HCT116 (cell line): ENCODE data around the gene NTHL1. TPM values are rescaled to one million over a fixed set of nuclear protein-coding genes. Genes with fewer than 3 reads are reported as not detected.

Experiments used
- ATAC-seq: fragments of 200-7000 bp; cut with Tn5 transposase; 2 replicates; pipeline ENCODE4 v1.9.1; 2020; ENCODE audit warnings: mild to moderate bottlenecking, moderate library complexity
- BruUV-seq: library from RNA; stranded (reverse); fragments of 400-500 nt; replicated peaks from 2 replicates; lab custom pipeline; 2021; lab: Mats Ljungman, UMichigan
- CTCF ChIA-PET: fragments of 300-600 bp; sonication (Branson Sonifier 250); formaldehyde crosslinking; loops from one replicate; lab custom pipeline; 2021; ENCODE audit warnings: antibody characterized with exemption; lab: Charles Lee
- POLR2A ChIA-PET: fragments of 300-600, 350-600 bp; sonication (Branson Sonifier 250); formaldehyde crosslinking; loops from one replicate; lab custom pipeline; 2021; ENCODE audit warnings: antibody characterized with exemption; lab: Charles Lee
- RAD21 ChIA-PET, 2 experiments: fragments of 300-600 bp; sonication (Branson Sonifier 250); formaldehyde crosslinking; loops; one replicate each; lab custom pipeline; 2023; ENCODE audit warnings: low total read pairs in 2 of 2; ENCODE audit not compliant: uncharacterized antibody in 2 of 2, unreplicated experiment in 2 of 2, low non-redundant PET in 1 of 2; lab: Charles Lee
- DNase-seq: peaks from one replicate; pipeline ENCODE4 v3.0.0-alpha.2; 2010; ENCODE audit warnings: low read depth, low spot score
- H2AFZ ChIP-seq: fragments of 200-600 bp; shearing (Covaris generic), sonication (generic); 2 replicates; pipeline ENCODE4 v1.6.1; 2017; ENCODE audit warnings: low read depth, mixed run types, mixed read lengths, antibody characterized with exemption, low read length; ENCODE audit not compliant: poor library complexity, severe bottlenecking
- H3K27ac ChIP-seq: 2 replicates; pipeline ENCODE4 v1.5.1; 2012; ENCODE audit warnings: low read depth, low read length
- H3K27me3 ChIP-seq: fragments of 200-600 bp; sonication (generic); 2 replicates; pipeline ENCODE4 v1.6.1; 2016; ENCODE audit warnings: mixed run types, low read length, mixed read lengths; ENCODE audit not compliant: insufficient read depth
- H3K36me3 ChIP-seq, 2 experiments: fragments of 200-500 bp in 1 of 2; fragments of 200-600 bp in 1 of 2; sonication (Bioruptor generic) in 1 of 2; sonication (generic) in 1 of 2; 2 replicates each; pipeline versions ENCODE4 v1.5.1 to v1.6.1; 2014 to 2016; ENCODE audit warnings: low read length in 2 of 2, inconsistent platforms in 1 of 2, mixed read lengths in 1 of 2, mixed run types in 1 of 2; ENCODE audit not compliant: insufficient read depth in 2 of 2, control insufficient read depth in 1 of 2
- H3K4me1 ChIP-seq, 2 experiments: fragments of 200-600 bp in 1 of 2; sonication (generic) in 1 of 2; 2 replicates each; pipeline versions ENCODE4 v1.5.1 to v1.6.1; 2012 to 2017; ENCODE audit warnings: low read length in 2 of 2, inconsistent platforms in 1 of 2, mild to moderate bottlenecking in 1 of 2, mixed read lengths in 1 of 2, mixed run types in 1 of 2, moderate library complexity in 1 of 2; ENCODE audit not compliant: insufficient read depth in 2 of 2, control insufficient read depth in 1 of 2
- H3K4me2 ChIP-seq: fragments of 200-600 bp; sonication (generic); 2 replicates; pipeline ENCODE4 v1.6.1; 2017; ENCODE audit warnings: mixed run types, low read length, mixed read lengths
- H3K4me3 ChIP-seq, 2 experiments: fragments of 200-600 bp in 1 of 2; sonication (generic) in 1 of 2; replicated peaks in 1 of 2; 2 replicates each; pipeline ENCODE4 v1.5.1; 2011 to 2016; ENCODE audit warnings: low read length in 2 of 2, control low read depth in 1 of 2, low read depth in 1 of 2, mild to moderate bottlenecking in 1 of 2, mixed read lengths in 1 of 2, mixed run types in 1 of 2
- H3K79me2 ChIP-seq: fragments of 200-600 bp; sonication (generic); 2 replicates; pipeline ENCODE4 v1.6.1; 2017; ENCODE audit warnings: mild to moderate bottlenecking, mixed run types, low read length, moderate library complexity, mixed read lengths; ENCODE audit not compliant: insufficient read depth
- H3K9ac ChIP-seq: fragments of 200-600 bp; sonication (generic); 2 replicates; pipeline ENCODE4 v1.6.1; 2016; ENCODE audit warnings: low read length, mixed read lengths
- H3K9me2 ChIP-seq: fragments of 200-600 bp; sonication (generic), shearing (Covaris generic); 2 replicates; pipeline ENCODE4 v1.6.1; 2017; ENCODE audit warnings: mixed run types, mild to moderate bottlenecking, moderate library complexity; ENCODE audit not compliant: insufficient read depth
- H3K9me3 ChIP-seq, 2 experiments: fragments of 200-500 bp in 1 of 2; fragments of 200-600 bp in 1 of 2; sonication (Bioruptor generic) in 1 of 2; sonication (generic) in 1 of 2; 2 replicates each; pipeline ENCODE4 v1.6.1; 2014 to 2017; ENCODE audit warnings: low read length in 2 of 2, mixed read lengths in 2 of 2, inconsistent platforms in 1 of 2, low read depth in 1 of 2, mild to moderate bottlenecking in 1 of 2, mixed run types in 1 of 2, moderate library complexity in 1 of 2; ENCODE audit not compliant: control insufficient read depth in 1 of 2, insufficient read depth in 1 of 2
- H4K20me1 ChIP-seq: fragments of 200-600 bp; sonication (generic), shearing (Covaris generic); 2 replicates; pipeline ENCODE4 v1.6.1; 2017; ENCODE audit warnings: mixed run types, mild to moderate bottlenecking, moderate library complexity; ENCODE audit not compliant: insufficient read depth
- CEBPB ChIP-seq: IDR thresholded peaks from 2 replicates; pipeline ENCODE4 v1.6.1; 2012; ENCODE audit warnings: low read depth
- EGR1 ChIP-seq: IDR thresholded peaks from 2 replicates; pipeline ENCODE4 v1.6.1; 2012; ENCODE audit warnings: low read depth
- JUND ChIP-seq: IDR thresholded peaks from 2 replicates; pipeline ENCODE4 v1.6.1; 2012
- POLR2A ChIP-seq: IDR thresholded peaks from 2 replicates; pipeline ENCODE4 v1.7.0; 2011; ENCODE audit warnings: borderline replicate concordance; ENCODE audit not compliant: insufficient read depth, insufficient read length; ENCODE audit errors: extremely low read depth
- TCF7L2 ChIP-seq: IDR thresholded peaks from 2 replicates; pipeline ENCODE4 v1.7.0; 2011; ENCODE audit warnings: borderline replicate concordance, inconsistent platforms; ENCODE audit not compliant: insufficient read depth, insufficient read length; ENCODE audit errors: extremely low read depth
- ZNF274 ChIP-seq: fragments of 200-500 bp; sonication (Bioruptor generic); IDR thresholded peaks from 2 replicates; pipeline ENCODE4 v1.6.1; 2014; ENCODE audit warnings: mild to moderate bottlenecking, low read depth, low read length, inconsistent platforms
- intact Hi-C: fragments of 100-400 bp; cut with micrococcal nuclease; formaldehyde crosslinking; loops from 2 replicates; pipeline ENCODE4 v1.10.0; 2022
- total RNA-seq: library from RNA; stranded (reverse); gene quantifications from one replicate; pipeline ENCODE4 v1.2.1, GENCODE V29; 2021; ENCODE audit not compliant: unreplicated experiment
- TF ChIP-seq, protein P1 (sequence below): IDR thresholded peaks from 2 replicates; pipeline ENCODE4 v1.6.1; 2012; ENCODE audit warnings: low read depth

The NTHL1 gene
- total RNA-seq, 1 experiment from 2014 or later: 40.1 TPM

DNA sequence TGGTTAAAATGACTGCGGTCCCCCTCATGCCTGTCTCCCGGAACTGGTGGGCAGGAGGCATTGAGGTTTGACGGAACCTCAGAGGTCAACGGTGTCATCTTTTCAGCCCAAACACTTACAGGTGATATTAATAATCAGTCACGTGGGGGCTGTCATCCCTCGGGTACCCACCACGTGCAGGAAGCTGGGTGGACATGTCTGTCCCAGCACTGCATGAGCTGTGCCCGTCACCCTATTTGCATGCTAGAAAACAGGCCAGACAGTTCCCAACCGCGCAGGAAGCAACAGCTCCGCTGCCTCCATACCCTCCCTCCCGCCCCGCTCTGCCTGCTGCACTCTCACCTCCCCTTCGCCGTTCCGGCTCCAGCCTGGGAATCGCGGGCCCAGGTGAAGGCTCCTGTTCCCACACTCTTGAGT lies 56.5 kb downstream of the NTHL1 start:
- no peak overlapping the region for H3K4me3 ChIP-seq
- peaks cover under 1 to 9% of the 10 kb centered on the region in 2 experiments; a peak in 2 of 4 replicates for H3K36me3 ChIP-seq
- peak overlapping the region; percentile 67 for H3K4me2 ChIP-seq

More for the DNA sequence above, 56.5 kb downstream of the NTHL1 start:
- no peak overlapping the region for H3K9ac ChIP-seq
- H3K27ac ChIP-seq: peak overlapping the region; percentile 65; the same call in 1 of the 2 replicates
- no peaks in the 10 kb centered on the region for H3K9me3 ChIP-seq
- ChIA-PET CTCF (interaction anchor here (1.6 kb wide), 1 partner anchor 13 kb away, joined by 9 read pairs; no protein-coding TSS in a partner anchor), RAD21 (no interaction called here), POLR2A (no interaction called here)
- no peak for ATAC-seq
- no peaks in the 10 kb centered on the region for H3K27me3 ChIP-seq
- H3K4me1 ChIP-seq: peaks cover 11 to 34% of the 10 kb centered on the region in 2 experiments; a peak in 3 of 4 replicates
- no peak overlapping the region for H2AFZ ChIP-seq
- H3K9me2 ChIP-seq: no peaks in the 10 kb centered on the region
- H4K20me1 ChIP-seq: no peaks in the 10 kb centered on the region
- intact Hi-C loops: no loop called here
- TF ChIP-seq POLR2A (no peak), CEBPB (no peak), TCF7L2 (no peak), EGR1 (no peak), JUND (no peak), ZNF274 (no peak)
- TF ChIP-seq, protein P1, sequence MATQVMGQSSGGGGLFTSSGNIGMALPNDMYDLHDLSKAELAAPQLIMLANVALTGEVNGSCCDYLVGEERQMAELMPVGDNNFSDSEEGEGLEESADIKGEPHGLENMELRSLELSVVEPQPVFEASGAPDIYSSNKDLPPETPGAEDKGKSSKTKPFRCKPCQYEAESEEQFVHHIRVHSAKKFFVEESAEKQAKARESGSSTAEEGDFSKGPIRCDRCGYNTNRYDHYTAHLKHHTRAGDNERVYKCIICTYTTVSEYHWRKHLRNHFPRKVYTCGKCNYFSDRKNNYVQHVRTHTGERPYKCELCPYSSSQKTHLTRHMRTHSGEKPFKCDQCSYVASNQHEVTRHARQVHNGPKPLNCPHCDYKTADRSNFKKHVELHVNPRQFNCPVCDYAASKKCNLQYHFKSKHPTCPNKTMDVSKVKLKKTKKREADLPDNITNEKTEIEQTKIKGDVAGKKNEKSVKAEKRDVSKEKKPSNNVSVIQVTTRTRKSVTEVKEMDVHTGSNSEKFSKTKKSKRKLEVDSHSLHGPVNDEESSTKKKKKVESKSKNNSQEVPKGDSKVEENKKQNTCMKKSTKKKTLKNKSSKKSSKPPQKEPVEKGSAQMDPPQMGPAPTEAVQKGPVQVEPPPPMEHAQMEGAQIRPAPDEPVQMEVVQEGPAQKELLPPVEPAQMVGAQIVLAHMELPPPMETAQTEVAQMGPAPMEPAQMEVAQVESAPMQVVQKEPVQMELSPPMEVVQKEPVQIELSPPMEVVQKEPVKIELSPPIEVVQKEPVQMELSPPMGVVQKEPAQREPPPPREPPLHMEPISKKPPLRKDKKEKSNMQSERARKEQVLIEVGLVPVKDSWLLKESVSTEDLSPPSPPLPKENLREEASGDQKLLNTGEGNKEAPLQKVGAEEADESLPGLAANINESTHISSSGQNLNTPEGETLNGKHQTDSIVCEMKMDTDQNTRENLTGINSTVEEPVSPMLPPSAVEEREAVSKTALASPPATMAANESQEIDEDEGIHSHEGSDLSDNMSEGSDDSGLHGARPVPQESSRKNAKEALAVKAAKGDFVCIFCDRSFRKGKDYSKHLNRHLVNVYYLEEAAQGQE: no peak
- peaks cover under 1% of the 10 kb centered on the region; the same call in 1 of the 2 replicates for H3K79me2 ChIP-seq
- no peak for DNase-seq
- no TSS peak for BruUV-seq
